Fibroblast of lung (primary cell): ENCODE results near the gene PCYT1A.

Experiments
- CTCF ChIP-seq, 2 donors: IDR thresholded peaks in 1 of 2; conservative IDR thresholded peaks in 1 of 2; 1 replicate in 1 of 2; 2 replicates in 1 of 2; pipeline ENCODE4 v1.5.1; 2011 to 2012; ENCODE audit warnings: low read length in 2 of 2, control low read depth in 1 of 2, inconsistent platforms in 1 of 2, low read depth in 1 of 2, mild to moderate bottlenecking in 1 of 2
- EZH2 ChIP-seq: IDR thresholded peaks from 2 replicates; pipeline ENCODE4 v1.5.1; 2012; ENCODE audit warnings: low read length, control low read depth, mild to moderate bottlenecking; ENCODE audit errors: missing control alignments

- TF ChIP-seq CTCF (conservative IDR thresholded peaks at IDR 0.05 in 1 of 2, IDR thresholded peaks at IDR 0.05 in 1 of 2; ENCODE audit: low read depth in 1 of 2, low read length in 2 of 2) = no peak
- TF ChIP-seq EZH2 = no peak
Measured at GRCh38 chr3:196193736-196194541, 93.6 kb downstream of the PCYT1A start.
